Large intestine (tissue), 3 donors: ENCODE measurements around the gene DNAAF5. TPM values are rescaled to one million over a fixed set of nuclear protein-coding genes. Genes with fewer than 3 reads are reported as not detected.

Experiments used
- DNase-seq, 2 donors: peaks; one replicate each; pipeline versions ENCODE4 v3.0.0 to v3.0.0-alpha.2; 2013
- H3K27ac ChIP-seq: one replicate; pipeline ENCODE4 v1.5.1; 2013; ENCODE audit warnings: low read length
- H3K27me3 ChIP-seq: 2 replicates; pipeline ENCODE4 v1.6.1; 2013; ENCODE audit warnings: low read length; ENCODE audit not compliant: control insufficient read depth, insufficient read depth
- H3K36me3 ChIP-seq: 2 replicates; pipeline ENCODE4 v1.6.1; 2013; ENCODE audit warnings: low read length; ENCODE audit not compliant: control insufficient read depth, insufficient read depth
- H3K4me1 ChIP-seq: one replicate; pipeline ENCODE4 v1.6.1; 2013; ENCODE audit warnings: low read length; ENCODE audit not compliant: control insufficient read depth, insufficient read depth
- H3K4me3 ChIP-seq: one replicate; pipeline ENCODE4 v1.5.1; 2013; ENCODE audit warnings: low read length
- H3K9me3 ChIP-seq: one replicate; pipeline ENCODE4 v1.6.1; 2013; ENCODE audit warnings: mild to moderate bottlenecking, low read depth, low read length, moderate library complexity; ENCODE audit not compliant: control insufficient read depth
- WGBS: methylation state at CpG from one replicate; pipeline ENCODE4 v1.1.5; 2013; ENCODE audit warnings: low lambda C conversion rate; ENCODE audit not compliant: insufficient coverage; 5-methylcytosine and 5-hydroxymethylcytosine counted together
- polyA plus RNA-seq: library from polyadenylated mRNA; unstranded; fragments of 120-200 nt; gene quantifications from one replicate; pipeline ENCODE4 v1.2.1, GENCODE V29; 2013

Gene DNAAF5
- polyA plus RNA-seq, 1 donor, result 26.8 TPM

- 60% methylated on average over 1 of the region's 65 CpGs for WGBS
These were observed 47.9 kb downstream of the DNAAF5 start for GRCh38 chr7:774161-775109.

GRCh38 chr7:776381-776780, 49.9 kb downstream of the DNAAF5 start:
- no peak for DNase-seq
- no peaks in the 10 kb centered on the region for H3K27me3 ChIP-seq
- H3K27ac ChIP-seq, result no peak overlapping the region
- H3K4me3 ChIP-seq, result no peak overlapping the region
- peaks cover 81% of the 10 kb centered on the region for H3K36me3 ChIP-seq
- peaks cover 2% of the 10 kb centered on the region for H3K9me3 ChIP-seq
- WGBS, result no CpG with 5 or more reads among the region's 10 CpGs
- H3K4me1 ChIP-seq, result peaks cover 8% of the 10 kb centered on the region

More at GRCh38 chr7:774161-775109, 47.9 kb downstream of the DNAAF5 start:
- Histone ChIP-seq H3K27me3 (no peaks in the 10 kb centered on the region), H3K27ac (no peak overlapping the region), H3K4me1 (peaks cover 21% of the 10 kb centered on the region), H3K36me3 (peaks cover 73% of the 10 kb centered on the region), H3K9me3 (no peaks in the 10 kb centered on the region), H3K4me3 (no peak overlapping the region)
- peak in 1 of 2 donors; percentile 27 for DNase-seq

- 100% methylated on average over 1 of the region's 26 CpGs for WGBS
- H3K4me3 ChIP-seq, result no peak overlapping the region
These were observed 50.7 kb downstream of the DNAAF5 start for GRCh38 chr7:776992-777727.

GRCh38 chr7:777728-778078, 51.2 kb downstream of the DNAAF5 start:
- no peak for DNase-seq
- WGBS, result no CpG with 5 or more reads among the region's 16 CpGs
- Histone ChIP-seq H3K27ac (no peak overlapping the region), H3K9me3 (peaks cover 11% of the 10 kb centered on the region), H3K27me3 (no peaks in the 10 kb centered on the region), H3K36me3 (peaks cover 85% of the 10 kb centered on the region), H3K4me1 (no peaks in the 10 kb centered on the region), H3K4me3 (no peak overlapping the region)

More at GRCh38 chr7:776992-777727, 50.7 kb downstream of the DNAAF5 start:
- Histone ChIP-seq H3K9me3 (peaks cover 6% of the 10 kb centered on the region), H3K36me3 (peaks cover 86% of the 10 kb centered on the region), H3K27me3 (no peaks in the 10 kb centered on the region), H3K4me1 (peaks cover under 1% of the 10 kb centered on the region), H3K27ac (no peak overlapping the region)
- no peak for DNase-seq

GRCh38 chr7:778271-778967, 51.9 kb downstream of the DNAAF5 start:
- no peaks in the 10 kb centered on the region for H3K27me3 ChIP-seq
- H3K36me3 ChIP-seq, result peaks cover 86% of the 10 kb centered on the region
- H3K27ac ChIP-seq, result no peak overlapping the region
- peaks cover 11% of the 10 kb centered on the region for H3K9me3 ChIP-seq
- H3K4me1 ChIP-seq, result no peaks in the 10 kb centered on the region
- H3K4me3 ChIP-seq, result no peak overlapping the region
- DNase-seq, result no peak
- no CpG with 5 or more reads among the region's 23 CpGs for WGBS

GRCh38 chr7:778968-779451, 52.5 kb downstream of the DNAAF5 start:
- Histone ChIP-seq H3K4me1 (no peaks in the 10 kb centered on the region), H3K36me3 (peaks cover 86% of the 10 kb centered on the region), H3K27me3 (no peaks in the 10 kb centered on the region), H3K9me3 (peaks cover 11% of the 10 kb centered on the region), H3K27ac (no peak overlapping the region), H3K4me3 (no peak overlapping the region)
- peak; percentile 23 to 28 for DNase-seq
- 85% methylated on average over 6 of the region's 15 CpGs for WGBS

GRCh38 chr7:779480-779879, 53.0 kb downstream of the DNAAF5 start:
- H3K27ac ChIP-seq, result no peak overlapping the region
- peaks cover 89% of the 10 kb centered on the region for H3K36me3 ChIP-seq
- H3K4me1 ChIP-seq, result no peaks in the 10 kb centered on the region
- no peaks in the 10 kb centered on the region for H3K27me3 ChIP-seq
- no peak for DNase-seq
- no CpG with 5 or more reads among the region's 9 CpGs for WGBS
- H3K4me3 ChIP-seq, result no peak overlapping the region
- peaks cover 11% of the 10 kb centered on the region for H3K9me3 ChIP-seq

GRCh38 chr7:780081-780480, 53.6 kb downstream of the DNAAF5 start:
- no peaks in the 10 kb centered on the region for H3K4me1 ChIP-seq
- WGBS, result 80% methylated on average over 1 of the region's 14 CpGs
- H3K4me3 ChIP-seq, result no peak overlapping the region
- no peaks in the 10 kb centered on the region for H3K27me3 ChIP-seq
- H3K9me3 ChIP-seq, result peaks cover 11% of the 10 kb centered on the region
- DNase-seq, result no peak
- peaks cover 90% of the 10 kb centered on the region for H3K36me3 ChIP-seq
- H3K27ac ChIP-seq, result no peak overlapping the region

- H3K4me1 ChIP-seq, result no peaks in the 10 kb centered on the region
- peaks cover 11% of the 10 kb centered on the region for H3K9me3 ChIP-seq
- peaks cover 90% of the 10 kb centered on the region for H3K36me3 ChIP-seq
- 100% methylated on average over 3 of the region's 10 CpGs for WGBS
- DNase-seq, result no peak
- no peak overlapping the region for H3K4me3 ChIP-seq
- H3K27ac ChIP-seq, result no peak overlapping the region
- no peaks in the 10 kb centered on the region for H3K27me3 ChIP-seq
These were observed 54.0 kb downstream of the DNAAF5 start for GRCh38 chr7:780516-780915.
